Measurements from ENCODE around the gene PLPP3. TPM values are rescaled to one million over a fixed set of nuclear protein-coding genes. Genes with fewer than 3 reads are reported as not detected.

Gene PLPP3
- total RNA-seq, 1 donor: 243 TPM

- no peaks in the 10 kb centered on the region for H3K36me3 ChIP-seq (ENCODE audit: insufficient read depth, low read length)
- H3K27me3 ChIP-seq (ENCODE audit: insufficient read depth, low read length): no peaks in the 10 kb centered on the region
- H3K27ac ChIP-seq (ENCODE audit: low read depth, low read length): no peak overlapping the region
- DNase-seq (ENCODE audit: insufficient read length, low spot score, missing footprints): no peak
- H3K79me2 ChIP-seq (ENCODE audit: insufficient read depth, low read length): no peaks in the 10 kb centered on the region
- no peaks in the 10 kb centered on the region for H3K4me1 ChIP-seq (ENCODE audit: insufficient read depth, low read length)
- no peak overlapping the region for H2AFZ ChIP-seq (ENCODE audit: low read length)
- H4K20me1 ChIP-seq (ENCODE audit: insufficient read depth, low read length): no peaks in the 10 kb centered on the region
- no peaks in the 10 kb centered on the region for H3K9me3 ChIP-seq (ENCODE audit: low read depth, low read length)
- H3K4me3 ChIP-seq (ENCODE audit: insufficient read depth, low read length): no peak overlapping the region
- no peak for TF ChIP-seq CTCF (IDR thresholded peaks at IDR 0.05; ENCODE audit: extremely low read depth, low read depth, low read length)
- H3K4me2 ChIP-seq (ENCODE audit: insufficient read depth, low read length): no peak overlapping the region
Measured at GRCh38 chr1:56463376-56463775, 116.0 kb downstream of the PLPP3 start.

GRCh38 chr1:56462209-56462608, 117.2 kb downstream of the PLPP3 start:
- Histone ChIP-seq H3K27ac (ENCODE audit: low read depth, low read length) (no peak overlapping the region), H3K9me3 (ENCODE audit: low read depth, low read length) (no peaks in the 10 kb centered on the region), H3K4me2 (ENCODE audit: insufficient read depth, low read length) (no peak overlapping the region), H3K36me3 (ENCODE audit: insufficient read depth, low read length) (no peaks in the 10 kb centered on the region), H2AFZ (ENCODE audit: low read length) (no peak overlapping the region), H4K20me1 (ENCODE audit: insufficient read depth, low read length) (no peaks in the 10 kb centered on the region), H3K79me2 (ENCODE audit: insufficient read depth, low read length) (no peaks in the 10 kb centered on the region), H3K27me3 (ENCODE audit: insufficient read depth, low read length) (no peaks in the 10 kb centered on the region), H3K4me1 (ENCODE audit: insufficient read depth, low read length) (no peaks in the 10 kb centered on the region), H3K4me3 (ENCODE audit: insufficient read depth, low read length) (no peak overlapping the region)
- TF ChIP-seq CTCF (IDR thresholded peaks at IDR 0.05; ENCODE audit: extremely low read depth, low read depth, low read length): no peak
- no peak for DNase-seq (ENCODE audit: insufficient read length, low spot score, missing footprints)

DNA sequence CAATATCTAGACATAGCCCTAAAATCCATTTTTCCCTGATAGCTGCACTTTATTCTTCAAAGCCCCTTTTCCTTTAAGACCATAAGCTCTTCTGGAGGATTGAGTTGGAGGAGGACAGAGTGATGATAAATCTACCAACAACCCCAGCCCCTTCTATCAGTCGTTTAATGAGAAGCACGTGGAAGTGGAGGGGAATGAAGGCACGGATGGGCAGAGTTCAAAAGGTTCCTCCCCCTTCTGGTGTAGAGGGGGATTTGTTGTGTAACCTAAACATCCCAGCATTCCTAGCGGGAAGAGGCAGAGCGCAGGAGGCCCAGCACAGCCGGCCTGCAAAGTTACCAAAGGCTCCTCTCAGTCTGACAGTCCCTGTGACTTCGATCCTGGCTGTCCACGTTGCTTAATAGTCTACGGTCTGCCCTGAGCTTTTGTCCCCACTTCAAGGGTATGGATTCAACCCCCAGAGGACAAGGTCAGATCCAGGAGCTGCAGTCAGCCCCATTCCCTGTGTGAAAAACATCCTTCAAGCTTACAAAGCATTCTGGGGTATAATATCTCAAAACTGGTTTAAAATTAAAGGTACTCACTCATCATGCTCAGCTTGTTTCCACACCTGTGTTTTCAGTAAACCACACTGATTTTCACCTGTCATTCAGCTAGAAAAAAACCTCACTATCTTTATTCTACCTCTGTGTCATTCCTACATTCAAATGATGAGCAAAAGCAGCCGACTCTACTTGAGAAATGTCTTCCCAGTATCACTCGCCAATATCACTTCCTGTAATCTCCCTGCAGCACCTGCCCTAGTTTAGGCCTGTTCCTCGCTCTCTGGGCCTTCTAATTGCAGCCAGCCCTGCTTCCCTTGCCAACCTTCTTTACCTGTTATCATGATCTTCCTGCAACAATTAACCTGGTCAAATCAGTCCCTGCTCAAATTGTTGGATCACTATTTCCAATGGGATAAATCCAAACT, 117.9 kb downstream of the PLPP3 start:
- no peaks in the 10 kb centered on the region for H4K20me1 ChIP-seq (ENCODE audit: insufficient read depth, low read length)
- no peaks in the 10 kb centered on the region for H3K9me3 ChIP-seq (ENCODE audit: low read depth, low read length)
- no peak for TF ChIP-seq CTCF (IDR thresholded peaks at IDR 0.05; ENCODE audit: extremely low read depth, low read depth, low read length)
- H3K27me3 ChIP-seq (ENCODE audit: insufficient read depth, low read length): no peaks in the 10 kb centered on the region
- no peaks in the 10 kb centered on the region for H3K36me3 ChIP-seq (ENCODE audit: insufficient read depth, low read length)
- no peak overlapping the region for H2AFZ ChIP-seq (ENCODE audit: low read length)
- H3K79me2 ChIP-seq (ENCODE audit: insufficient read depth, low read length): no peaks in the 10 kb centered on the region
- no peak overlapping the region for H3K4me3 ChIP-seq (ENCODE audit: insufficient read depth, low read length)
- H3K4me2 ChIP-seq (ENCODE audit: insufficient read depth, low read length): no peak overlapping the region
- H3K4me1 ChIP-seq (ENCODE audit: insufficient read depth, low read length): no peaks in the 10 kb centered on the region
- H3K27ac ChIP-seq (ENCODE audit: low read depth, low read length): no peak overlapping the region
- DNase-seq (ENCODE audit: insufficient read length, low spot score, missing footprints): no peak

DNA sequence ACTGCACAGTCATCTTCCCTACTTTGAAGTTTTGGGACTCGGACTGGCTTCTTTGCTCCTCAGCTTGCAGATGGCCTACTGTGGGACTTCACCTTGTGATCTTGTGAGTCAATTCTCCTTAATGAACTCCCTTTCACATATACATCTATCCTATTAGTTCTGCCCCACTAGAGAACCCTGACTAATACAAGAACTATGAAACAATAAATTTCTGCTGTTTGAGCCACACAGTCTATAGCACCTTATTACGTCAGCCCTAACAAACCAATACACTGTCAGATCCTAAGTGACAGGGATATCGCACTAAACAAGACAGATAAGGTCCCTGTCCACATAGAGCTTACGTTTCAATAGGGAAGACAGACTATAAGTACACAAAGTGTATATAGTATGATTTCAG, 120.1 kb downstream of the PLPP3 start:
- no peak overlapping the region for H2AFZ ChIP-seq (ENCODE audit: low read length)
- H3K27me3 ChIP-seq (ENCODE audit: insufficient read depth, low read length): no peaks in the 10 kb centered on the region
- no peak overlapping the region for H3K4me3 ChIP-seq (ENCODE audit: insufficient read depth, low read length)
- no peak overlapping the region for H3K27ac ChIP-seq (ENCODE audit: low read depth, low read length)
- no peaks in the 10 kb centered on the region for H3K79me2 ChIP-seq (ENCODE audit: insufficient read depth, low read length)
- no peak for DNase-seq (ENCODE audit: insufficient read length, low spot score, missing footprints)
- no peaks in the 10 kb centered on the region for H3K9me3 ChIP-seq (ENCODE audit: low read depth, low read length)
- H3K36me3 ChIP-seq (ENCODE audit: insufficient read depth, low read length): no peaks in the 10 kb centered on the region
- no peaks in the 10 kb centered on the region for H3K4me1 ChIP-seq (ENCODE audit: insufficient read depth, low read length)
- no peaks in the 10 kb centered on the region for H4K20me1 ChIP-seq (ENCODE audit: insufficient read depth, low read length)
- no peak overlapping the region for H3K4me2 ChIP-seq (ENCODE audit: insufficient read depth, low read length)
- no peak for TF ChIP-seq CTCF (IDR thresholded peaks at IDR 0.05; ENCODE audit: extremely low read depth, low read depth, low read length)
